ENCODE data around the gene CLEC1B.
"Not testable (repeated sequence)": the region's sequence is repeated elsewhere in the genome, so short reads cannot be mapped to it uniquely, and the experiment has no call there.

The CLEC1B gene

GRCh38 chr12:9977916-9978315 is 21.0 kb downstream of the CLEC1B start:
- H3K4me3 ChIP-seq (ENCODE audit: low read depth in 1 of 2, low read length in 2 of 2), result no peak overlapping the region
- no peaks in the 10 kb centered on the region for H3K9me3 ChIP-seq (ENCODE audit: control insufficient read depth in 1 of 2, low read length in 2 of 2)
- no peak overlapping the region for H3K27ac ChIP-seq (ENCODE audit: low read depth, low read length)
- H3K4me1 ChIP-seq (ENCODE audit: control insufficient read depth in 1 of 2, insufficient read depth in 2 of 2, low read length in 2 of 2), result no peaks in the 10 kb centered on the region
- no peaks in the 10 kb centered on the region for H3K27me3 ChIP-seq (ENCODE audit: control insufficient read depth in 1 of 2, insufficient read depth in 2 of 2, low read length in 2 of 2)
- no peak overlapping the region for H3K9ac ChIP-seq (ENCODE audit: low read depth in 1 of 2, low read length in 2 of 2)
- H3K36me3 ChIP-seq (ENCODE audit: control insufficient read depth in 1 of 2, insufficient read depth in 2 of 2, low read length in 2 of 2), result no peaks in the 10 kb centered on the region

- H3K4me1 ChIP-seq (ENCODE audit: control insufficient read depth in 1 of 2, insufficient read depth in 2 of 2, low read length in 2 of 2); H3K36me3 ChIP-seq (ENCODE audit: control insufficient read depth in 1 of 2, insufficient read depth in 2 of 2, low read length in 2 of 2); H3K4me3 ChIP-seq (ENCODE audit: low read depth in 1 of 2, low read length in 2 of 2); H3K9ac ChIP-seq (ENCODE audit: low read depth in 1 of 2, low read length in 2 of 2); H3K27me3 ChIP-seq (ENCODE audit: control insufficient read depth in 1 of 2, insufficient read depth in 2 of 2, low read length in 2 of 2); H3K9me3 ChIP-seq (ENCODE audit: control insufficient read depth in 1 of 2, low read length in 2 of 2); H3K27ac ChIP-seq (ENCODE audit: low read depth, low read length): not testable (repeated sequence)
These were observed 22.3 kb downstream of the CLEC1B start for GRCh38 chr12:9976626-9977025.

- Histone ChIP-seq H3K9me3 (ENCODE audit: control insufficient read depth in 1 of 2, low read length in 2 of 2) (no peaks in the 10 kb centered on the region), H3K4me1 (ENCODE audit: control insufficient read depth in 1 of 2, insufficient read depth in 2 of 2, low read length in 2 of 2) (no peaks in the 10 kb centered on the region), H3K9ac (ENCODE audit: low read depth in 1 of 2, low read length in 2 of 2) (no peak overlapping the region), H3K27me3 (ENCODE audit: control insufficient read depth in 1 of 2, insufficient read depth in 2 of 2, low read length in 2 of 2) (no peaks in the 10 kb centered on the region), H3K36me3 (ENCODE audit: control insufficient read depth in 1 of 2, insufficient read depth in 2 of 2, low read length in 2 of 2) (no peaks in the 10 kb centered on the region), H3K4me3 (ENCODE audit: low read depth in 1 of 2, low read length in 2 of 2) (no peak overlapping the region), H3K27ac (ENCODE audit: low read depth, low read length) (no peak overlapping the region)
These were observed 23.3 kb downstream of the CLEC1B start for GRCh38 chr12:9975614-9976013.

- H3K4me3 ChIP-seq (ENCODE audit: low read depth in 1 of 2, low read length in 2 of 2); H3K27ac ChIP-seq (ENCODE audit: low read depth, low read length): not testable (repeated sequence)
These were observed 24.2 kb downstream of the CLEC1B start for GRCh38 chr12:9974731-9975130.

GRCh38 chr12:9973949-9974348 is 25.0 kb downstream of the CLEC1B start:
- Histone ChIP-seq H3K9ac (ENCODE audit: low read depth in 1 of 2, low read length in 2 of 2) (no peak overlapping the region), H3K27ac (ENCODE audit: low read depth, low read length) (no peak overlapping the region), H3K36me3 (ENCODE audit: control insufficient read depth in 1 of 2, insufficient read depth in 2 of 2, low read length in 2 of 2) (no peaks in the 10 kb centered on the region), H3K4me3 (ENCODE audit: low read depth in 1 of 2, low read length in 2 of 2) (no peak overlapping the region), H3K4me1 (ENCODE audit: control insufficient read depth in 1 of 2, insufficient read depth in 2 of 2, low read length in 2 of 2) (no peaks in the 10 kb centered on the region), H3K27me3 (ENCODE audit: control insufficient read depth in 1 of 2, insufficient read depth in 2 of 2, low read length in 2 of 2) (no peaks in the 10 kb centered on the region), H3K9me3 (ENCODE audit: control insufficient read depth in 1 of 2, low read length in 2 of 2) (no peaks in the 10 kb centered on the region)

More at GRCh38 chr12:9974731-9975130, 24.2 kb downstream of the CLEC1B start:
- H3K4me1 ChIP-seq (ENCODE audit: control insufficient read depth in 1 of 2, insufficient read depth in 2 of 2, low read length in 2 of 2); H3K27me3 ChIP-seq (ENCODE audit: control insufficient read depth in 1 of 2, insufficient read depth in 2 of 2, low read length in 2 of 2); H3K36me3 ChIP-seq (ENCODE audit: control insufficient read depth in 1 of 2, insufficient read depth in 2 of 2, low read length in 2 of 2); H3K9ac ChIP-seq (ENCODE audit: low read depth in 1 of 2, low read length in 2 of 2); H3K9me3 ChIP-seq (ENCODE audit: control insufficient read depth in 1 of 2, low read length in 2 of 2): not testable (repeated sequence)

- no peak within 1 kb of the TSS for H3K9ac ChIP-seq (ENCODE audit: low read depth in 1 of 2, low read length in 2 of 2)
- H3K9me3 ChIP-seq (ENCODE audit: control insufficient read depth in 1 of 2, low read length in 2 of 2), result no peaks in the 10 kb centered on the region
- no peaks in the 10 kb centered on the region for H3K36me3 ChIP-seq (ENCODE audit: control insufficient read depth in 1 of 2, insufficient read depth in 2 of 2, low read length in 2 of 2)
- no peaks in the 10 kb centered on the region for H3K4me1 ChIP-seq (ENCODE audit: control insufficient read depth in 1 of 2, insufficient read depth in 2 of 2, low read length in 2 of 2)
- H3K27ac ChIP-seq (ENCODE audit: low read depth, low read length), result no peak within 1 kb of the TSS
- no peaks in the 10 kb centered on the region for H3K27me3 ChIP-seq (ENCODE audit: control insufficient read depth in 1 of 2, insufficient read depth in 2 of 2, low read length in 2 of 2)
- no peak within 1 kb of the TSS for H3K4me3 ChIP-seq (ENCODE audit: low read depth in 1 of 2, low read length in 2 of 2)
These were observed 27.7 kb downstream of the CLEC1B start, which contains the start of gene CLEC12A for GRCh38 chr12:9971181-9971580. TSS of gene CLEC12A (plus strand) at chr12:9971409. CDS start at chr12:9971597, 188 bp downstream.

GRCh38 chr12:9969673-9970072 is 29.2 kb downstream of the CLEC1B start:
- Histone ChIP-seq H3K9ac (ENCODE audit: low read depth in 1 of 2, low read length in 2 of 2) (no peak overlapping the region), H3K27me3 (ENCODE audit: control insufficient read depth in 1 of 2, insufficient read depth in 2 of 2, low read length in 2 of 2) (no peaks in the 10 kb centered on the region), H3K9me3 (ENCODE audit: control insufficient read depth in 1 of 2, low read length in 2 of 2) (no peaks in the 10 kb centered on the region), H3K27ac (ENCODE audit: low read depth, low read length) (no peak overlapping the region), H3K4me1 (ENCODE audit: control insufficient read depth in 1 of 2, insufficient read depth in 2 of 2, low read length in 2 of 2) (no peaks in the 10 kb centered on the region), H3K4me3 (ENCODE audit: low read depth in 1 of 2, low read length in 2 of 2) (no peak overlapping the region), H3K36me3 (ENCODE audit: control insufficient read depth in 1 of 2, insufficient read depth in 2 of 2, low read length in 2 of 2) (no peaks in the 10 kb centered on the region)

- no peak overlapping the region for H3K9ac ChIP-seq (ENCODE audit: low read depth in 1 of 2, low read length in 2 of 2)
- H3K4me1 ChIP-seq (ENCODE audit: control insufficient read depth in 1 of 2, insufficient read depth in 2 of 2, low read length in 2 of 2), result no peaks in the 10 kb centered on the region
- H3K9me3 ChIP-seq (ENCODE audit: control insufficient read depth in 1 of 2, low read length in 2 of 2), result no peaks in the 10 kb centered on the region
- no peaks in the 10 kb centered on the region for H3K27me3 ChIP-seq (ENCODE audit: control insufficient read depth in 1 of 2, insufficient read depth in 2 of 2, low read length in 2 of 2)
- no peaks in the 10 kb centered on the region for H3K36me3 ChIP-seq (ENCODE audit: control insufficient read depth in 1 of 2, insufficient read depth in 2 of 2, low read length in 2 of 2)
- H3K4me3 ChIP-seq (ENCODE audit: low read depth in 1 of 2, low read length in 2 of 2), result no peak overlapping the region
- H3K27ac ChIP-seq (ENCODE audit: low read depth, low read length), result no peak overlapping the region
These were observed 37.0 kb downstream of the CLEC1B start for GRCh38 chr12:9961901-9962300.

DNA sequence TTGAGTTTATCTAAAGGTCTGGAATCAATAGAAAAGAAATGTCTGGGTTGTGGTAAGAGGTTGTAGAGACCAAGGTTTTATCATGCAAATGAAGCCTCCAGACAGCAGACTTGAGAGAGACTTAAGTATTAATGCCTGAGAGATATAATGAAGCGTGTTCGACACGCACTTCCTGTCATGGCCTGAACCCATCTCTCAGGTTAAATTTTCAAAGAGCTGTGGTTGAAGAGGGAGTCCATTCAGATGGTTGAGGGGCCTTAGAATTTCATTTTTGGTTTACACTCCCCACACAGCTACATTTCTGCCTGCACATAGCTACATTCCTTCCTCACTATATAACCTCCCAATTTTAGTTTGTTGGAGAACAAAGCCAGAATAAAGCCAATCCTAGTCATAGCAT is 37.8 kb downstream of the CLEC1B start:
- Histone ChIP-seq H3K9ac (ENCODE audit: low read depth in 1 of 2, low read length in 2 of 2) (no peak overlapping the region), H3K27me3 (ENCODE audit: control insufficient read depth in 1 of 2, insufficient read depth in 2 of 2, low read length in 2 of 2) (no peaks in the 10 kb centered on the region), H3K36me3 (ENCODE audit: control insufficient read depth in 1 of 2, insufficient read depth in 2 of 2, low read length in 2 of 2) (no peaks in the 10 kb centered on the region), H3K4me3 (ENCODE audit: low read depth in 1 of 2, low read length in 2 of 2) (no peak overlapping the region), H3K4me1 (ENCODE audit: control insufficient read depth in 1 of 2, insufficient read depth in 2 of 2, low read length in 2 of 2) (no peaks in the 10 kb centered on the region), H3K27ac (ENCODE audit: low read depth, low read length) (no peak overlapping the region), H3K9me3 (ENCODE audit: control insufficient read depth in 1 of 2, low read length in 2 of 2) (no peaks in the 10 kb centered on the region)

DNA sequence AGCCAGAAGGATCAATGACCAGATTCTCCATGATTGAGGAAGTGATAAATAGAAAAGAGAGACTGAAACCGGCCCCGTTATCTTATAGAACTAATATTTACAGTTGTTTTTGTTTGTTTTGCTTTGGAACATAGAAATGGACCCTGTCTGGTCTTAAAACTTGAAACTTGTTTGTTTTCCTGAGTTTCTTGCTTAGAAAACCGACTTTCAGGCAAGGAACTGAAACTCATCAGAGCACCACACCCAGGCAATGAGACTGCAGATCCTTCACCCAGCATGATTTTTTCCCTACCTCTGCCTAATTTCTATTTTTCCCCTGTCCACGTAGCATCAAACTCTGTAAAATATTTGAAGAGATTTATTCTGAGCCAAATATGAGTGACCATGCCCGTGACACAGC is 38.3 kb downstream of the CLEC1B start:
- no peak overlapping the region for H3K9ac ChIP-seq (ENCODE audit: low read depth in 1 of 2, low read length in 2 of 2)
- H3K9me3 ChIP-seq (ENCODE audit: control insufficient read depth in 1 of 2, low read length in 2 of 2), result no peaks in the 10 kb centered on the region
- no peaks in the 10 kb centered on the region for H3K4me1 ChIP-seq (ENCODE audit: control insufficient read depth in 1 of 2, insufficient read depth in 2 of 2, low read length in 2 of 2)
- H3K36me3 ChIP-seq (ENCODE audit: control insufficient read depth in 1 of 2, insufficient read depth in 2 of 2, low read length in 2 of 2), result no peaks in the 10 kb centered on the region
- H3K27me3 ChIP-seq (ENCODE audit: control insufficient read depth in 1 of 2, insufficient read depth in 2 of 2, low read length in 2 of 2), result no peaks in the 10 kb centered on the region
- H3K27ac ChIP-seq (ENCODE audit: low read depth, low read length), result no peak overlapping the region
- no peak overlapping the region for H3K4me3 ChIP-seq (ENCODE audit: low read depth in 1 of 2, low read length in 2 of 2)

DNA sequence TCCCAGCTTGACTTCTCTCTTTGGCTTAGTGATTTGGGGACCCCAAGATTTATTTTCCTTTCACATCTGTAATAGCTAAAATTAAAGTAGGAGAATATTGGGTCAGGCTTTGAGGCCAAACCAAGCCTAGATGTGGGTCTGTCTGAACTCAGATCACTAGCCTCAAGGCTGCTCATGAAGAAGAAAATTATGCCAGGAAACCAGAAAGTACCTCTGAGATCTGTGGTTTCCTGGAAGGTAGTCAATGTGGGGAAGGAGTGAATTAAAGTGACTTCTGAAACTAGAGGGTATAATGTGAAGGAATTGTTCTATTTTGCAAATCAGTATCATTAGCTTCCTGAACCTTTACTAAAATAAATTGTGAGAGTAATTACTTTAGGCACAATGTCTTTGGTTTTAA is 41.1 kb downstream of the CLEC1B start:
- no peaks in the 10 kb centered on the region for H3K4me1 ChIP-seq (ENCODE audit: control insufficient read depth in 1 of 2, insufficient read depth in 2 of 2, low read length in 2 of 2)
- no peaks in the 10 kb centered on the region for H3K36me3 ChIP-seq (ENCODE audit: control insufficient read depth in 1 of 2, insufficient read depth in 2 of 2, low read length in 2 of 2)
- H3K9me3 ChIP-seq (ENCODE audit: control insufficient read depth in 1 of 2, low read length in 2 of 2), result no peaks in the 10 kb centered on the region
- no peaks in the 10 kb centered on the region for H3K27me3 ChIP-seq (ENCODE audit: control insufficient read depth in 1 of 2, insufficient read depth in 2 of 2, low read length in 2 of 2)
- no peak overlapping the region for H3K4me3 ChIP-seq (ENCODE audit: low read depth in 1 of 2, low read length in 2 of 2)
- H3K27ac ChIP-seq (ENCODE audit: low read depth, low read length), result no peak overlapping the region
- H3K9ac ChIP-seq (ENCODE audit: low read depth in 1 of 2, low read length in 2 of 2), result no peak overlapping the region

Measured in duodenal mucosa (tissue), 2 donors.